BJ (cell line): ENCODE results near the gene TMEM238L. TPM values are rescaled to one million over a fixed set of nuclear protein-coding genes. Genes with fewer than 3 reads are reported as not detected.

Experiments used
- CTCF ChIA-PET: fragments of 350-600 bp; formaldehyde crosslinking; extraction: SDS; loops from one replicate; lab custom pipeline; 2021; ENCODE audit warnings: antibody characterized with exemption, inconsistent platforms; lab: Yijun Ruan, JAX
- POLR2A ChIA-PET: fragments of 300-600 bp; sonication (Branson Sonifier 250); formaldehyde crosslinking; extraction: SDS; loops from one replicate; lab custom pipeline; 2021; ENCODE audit warnings: antibody characterized with exemption; lab: Charles Lee
- DNase-seq: peaks from one replicate; pipeline ENCODE4 v3.0.0-alpha.2; 2011; ENCODE audit warnings: low read depth
- H3K27me3 ChIP-seq: 2 replicates; pipeline ENCODE4 v1.6.0; 2011; ENCODE audit warnings: low read length; ENCODE audit not compliant: control insufficient read depth, insufficient read depth
- H3K36me3 ChIP-seq: 2 replicates; pipeline ENCODE4 v1.5.1; 2011; ENCODE audit warnings: low read length; ENCODE audit not compliant: control insufficient read depth, insufficient read depth
- H3K4me3 ChIP-seq: 2 replicates; pipeline ENCODE4 v1.5.1; 2011; ENCODE audit warnings: low read depth, mild to moderate bottlenecking, control low read depth, low read length
- CTCF ChIP-seq: IDR thresholded peaks from 2 replicates; pipeline ENCODE4 v1.5.1; 2011; ENCODE audit warnings: low read depth, mild to moderate bottlenecking, control low read depth, inconsistent platforms, low read length, moderate library complexity; ENCODE audit not compliant: insufficient read depth
- polyA plus RNA-seq: library from polyadenylated mRNA; depleted of rRNA; stranded (reverse); fragments of >200 nt; gene quantifications from 2 replicates; pipeline ENCODE4 v1.2.3, GENCODE V29; 2011

Gene TMEM238L
- polyA plus RNA-seq, 1 experiment: not detected

- no peaks in the 10 kb centered on the region for H3K36me3 ChIP-seq
- CTCF ChIA-PET: no interaction called here
- POLR2A ChIA-PET: no interaction called here
- no peak for DNase-seq
- no peak for TF ChIP-seq CTCF
- H3K4me3 ChIP-seq: no peak overlapping the region
- no peaks in the 10 kb centered on the region for H3K27me3 ChIP-seq
Measured at GRCh38 chr17:10769840-10770239, 34.1 kb downstream of the TMEM238L start.

- CTCF ChIA-PET: interaction anchor here (1.0 kb wide), 1 partner anchor 123 kb away, joined by 4 read pairs; no protein-coding TSS in a partner anchor
- POLR2A ChIA-PET: no interaction called here
- DNase-seq: no peak
- no peak for TF ChIP-seq CTCF
- Histone ChIP-seq H3K4me3 (no peak overlapping the region), H3K27me3 (no peaks in the 10 kb centered on the region), H3K36me3 (no peaks in the 10 kb centered on the region)
Measured at GRCh38 chr17:10768750-10769251, 35.1 kb downstream of the TMEM238L start.

GRCh38 chr17:10767232-10767631 is 36.7 kb downstream of the TMEM238L start:
- no peaks in the 10 kb centered on the region for H3K27me3 ChIP-seq
- H3K36me3 ChIP-seq: no peaks in the 10 kb centered on the region
- DNase-seq: no peak
- H3K4me3 ChIP-seq: no peak overlapping the region
- TF ChIP-seq CTCF: no peak
- ChIA-PET POLR2A (no interaction called here), CTCF (interaction anchor here (0.5 to 1.9 kb wide), 4 partner anchors 16 to 1245 kb away, joined by 3 to 4 read pairs (median 4); no protein-coding TSS in a partner anchor)

GRCh38 chr17:10762037-10762436 is 41.9 kb downstream of the TMEM238L start:
- Histone ChIP-seq H3K36me3 (no peaks in the 10 kb centered on the region), H3K4me3 (no peak overlapping the region), H3K27me3 (no peaks in the 10 kb centered on the region)
- no peak for TF ChIP-seq CTCF
- DNase-seq: no peak
- ChIA-PET POLR2A (no interaction called here), CTCF (interaction anchor here (0.7 to 1.3 kb wide), 3 partner anchors 10 to 115 kb away, joined by 3 to 4 read pairs (median 4); no protein-coding TSS in a partner anchor)

GRCh38 chr17:10761281-10761680 is 42.6 kb downstream of the TMEM238L start:
- no peak for DNase-seq
- no peak for TF ChIP-seq CTCF
- ChIA-PET POLR2A (no interaction called here), CTCF (interaction anchor here (0.7 to 1.3 kb wide), 2 partner anchors 11 to 15 kb away, joined by 3 read pairs; no protein-coding TSS in a partner anchor)
- no peaks in the 10 kb centered on the region for H3K36me3 ChIP-seq
- H3K27me3 ChIP-seq: no peaks in the 10 kb centered on the region
- no peak overlapping the region for H3K4me3 ChIP-seq
